ENCODE measurements around the gene BICD2. TPM values are rescaled to one million over a fixed set of nuclear protein-coding genes. Genes with fewer than 3 reads are reported as not detected.

The BICD2 gene
- total and polyA plus RNA-seq, 9 of the 15 experiments (the other 6 are each of a cell fraction or from before 2014, with no cell fraction given), result 3.6 to 23.4 (median 11.8) TPM

DNA sequence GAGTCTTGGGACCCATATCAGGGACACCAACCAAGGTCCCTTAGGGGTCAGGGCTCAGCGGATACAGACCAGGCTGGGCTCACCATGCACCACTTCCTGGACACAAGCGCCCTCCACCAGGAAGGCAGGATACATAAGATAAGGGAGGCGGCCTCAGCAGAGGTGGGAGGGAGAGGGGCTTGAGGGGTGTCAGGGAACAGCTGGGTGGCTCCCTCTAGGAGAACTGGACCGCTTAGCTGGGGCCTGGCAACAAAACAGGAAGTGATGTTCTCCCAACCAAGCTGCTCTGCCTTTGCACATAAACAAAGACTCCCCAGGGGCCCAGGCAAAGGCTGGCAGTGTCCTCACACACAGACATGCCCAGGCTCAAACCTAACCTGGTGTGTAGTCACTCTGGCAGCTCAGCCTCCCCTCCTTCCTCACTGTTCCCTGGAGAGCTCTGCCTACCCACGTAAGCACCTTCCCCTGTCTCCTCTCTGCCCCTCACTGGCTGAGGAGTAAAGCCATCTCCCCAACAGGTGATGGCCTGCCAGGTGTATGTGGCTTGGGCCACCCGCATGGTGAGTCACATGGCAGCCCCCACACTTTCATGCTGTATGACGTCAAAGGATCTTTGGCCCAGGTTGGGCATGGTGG, 5.8 kb upstream of the BICD2 start (continued):
- TF ChIP-seq, protein P1, sequence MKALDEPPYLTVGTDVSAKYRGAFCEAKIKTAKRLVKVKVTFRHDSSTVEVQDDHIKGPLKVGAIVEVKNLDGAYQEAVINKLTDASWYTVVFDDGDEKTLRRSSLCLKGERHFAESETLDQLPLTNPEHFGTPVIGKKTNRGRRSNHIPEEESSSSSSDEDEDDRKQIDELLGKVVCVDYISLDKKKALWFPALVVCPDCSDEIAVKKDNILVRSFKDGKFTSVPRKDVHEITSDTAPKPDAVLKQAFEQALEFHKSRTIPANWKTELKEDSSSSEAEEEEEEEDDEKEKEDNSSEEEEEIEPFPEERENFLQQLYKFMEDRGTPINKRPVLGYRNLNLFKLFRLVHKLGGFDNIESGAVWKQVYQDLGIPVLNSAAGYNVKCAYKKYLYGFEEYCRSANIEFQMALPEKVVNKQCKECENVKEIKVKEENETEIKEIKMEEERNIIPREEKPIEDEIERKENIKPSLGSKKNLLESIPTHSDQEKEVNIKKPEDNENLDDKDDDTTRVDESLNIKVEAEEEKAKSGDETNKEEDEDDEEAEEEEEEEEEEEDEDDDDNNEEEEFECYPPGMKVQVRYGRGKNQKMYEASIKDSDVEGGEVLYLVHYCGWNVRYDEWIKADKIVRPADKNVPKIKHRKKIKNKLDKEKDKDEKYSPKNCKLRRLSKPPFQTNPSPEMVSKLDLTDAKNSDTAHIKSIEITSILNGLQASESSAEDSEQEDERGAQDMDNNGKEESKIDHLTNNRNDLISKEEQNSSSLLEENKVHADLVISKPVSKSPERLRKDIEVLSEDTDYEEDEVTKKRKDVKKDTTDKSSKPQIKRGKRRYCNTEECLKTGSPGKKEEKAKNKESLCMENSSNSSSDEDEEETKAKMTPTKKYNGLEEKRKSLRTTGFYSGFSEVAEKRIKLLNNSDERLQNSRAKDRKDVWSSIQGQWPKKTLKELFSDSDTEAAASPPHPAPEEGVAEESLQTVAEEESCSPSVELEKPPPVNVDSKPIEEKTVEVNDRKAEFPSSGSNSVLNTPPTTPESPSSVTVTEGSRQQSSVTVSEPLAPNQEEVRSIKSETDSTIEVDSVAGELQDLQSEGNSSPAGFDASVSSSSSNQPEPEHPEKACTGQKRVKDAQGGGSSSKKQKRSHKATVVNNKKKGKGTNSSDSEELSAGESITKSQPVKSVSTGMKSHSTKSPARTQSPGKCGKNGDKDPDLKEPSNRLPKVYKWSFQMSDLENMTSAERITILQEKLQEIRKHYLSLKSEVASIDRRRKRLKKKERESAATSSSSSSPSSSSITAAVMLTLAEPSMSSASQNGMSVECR (CRISPR knock-in tag; IDR thresholded peaks at IDR 0.05), result no peak
- TF ChIP-seq MTA1 (IDR thresholded peaks at IDR 0.05; ENCODE audit: borderline replicate concordance) (no peak), U2AF2 (optimal IDR thresholded peaks at IDR 0.05; ENCODE audit: low read depth, low read length) (no peak), RAD51 (IDR thresholded peaks at IDR 0.05; ENCODE audit: borderline replicate concordance, low read depth) (no peak)

DNA sequence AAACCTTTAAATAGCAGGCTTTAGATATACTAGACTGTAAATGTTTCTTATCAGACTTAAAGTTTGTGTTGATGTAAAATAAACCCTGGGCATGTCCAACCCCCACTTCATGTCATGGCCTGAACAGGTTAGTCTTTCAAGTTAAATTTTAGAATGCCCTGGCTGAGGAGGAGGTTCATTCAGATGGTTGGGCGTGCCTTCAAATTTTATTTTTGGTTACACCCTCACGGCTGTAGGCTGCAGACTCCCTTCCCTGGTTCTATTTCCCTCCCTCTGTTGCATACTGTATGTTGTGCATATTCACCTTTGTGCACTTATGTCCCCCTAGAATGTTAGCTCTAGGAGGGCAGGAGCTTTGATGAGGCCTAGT, 5.3 kb upstream of the BICD2 start:
- H3K9me3 ChIP-seq (replicated peaks; ENCODE audit: control insufficient read depth, insufficient read depth, low read depth, low read length), result no peaks in the 10 kb centered on the region
- H4K20me1 ChIP-seq (replicated peaks; ENCODE audit: control insufficient read depth, insufficient read depth, low read length), result no peaks in the 10 kb centered on the region
- no peak overlapping the region for H3K4me3 ChIP-seq
- no peak for FAIRE-seq
- CTCF ChIA-PET (ENCODE audit: low intra/inter-chr PET ratio), result no interaction called here
- peak overlapping the region; percentile 12 to 73; a peak in 1 of 4 replicates for H3K9ac ChIP-seq (ENCODE audit: insufficient read depth in 1 of 2, low read depth in 2 of 2, low read length in 2 of 2)
- POLR2A ChIA-PET, result no interaction called here
- H3K4me2 ChIP-seq (ENCODE audit: insufficient read depth, low read length), result peak overlapping the region; percentile 43
- BruUV-seq (replicated peaks), result no TSS peak
- peak overlapping the region; percentile 49; the same call in 2 of the 3 replicates for H3K27ac ChIP-seq (ENCODE audit: extremely low read depth, low read depth, low read length)
- no peak for DNase-seq (ENCODE audit: extremely low read depth in 1 of 4, low spot score in 3 of 4)
- peak overlapping the region; percentile 97 for H2AFZ ChIP-seq (ENCODE audit: low read depth, low read length)
- peaks cover 16% of the 10 kb centered on the region in 2 experiments for H3K4me1 ChIP-seq (replicated peaks in 1 of 2; ENCODE audit: control insufficient read depth in 2 of 2, insufficient read depth in 2 of 2, low read length in 2 of 2)
- intact Hi-C loops (cut with micrococcal nuclease), result no loop called here
- H3K79me2 ChIP-seq (ENCODE audit: control insufficient read depth, insufficient read depth, low read length), result no peaks in the 10 kb centered on the region; the same call in 2 of the 3 replicates
- WGBS (ENCODE audit: insufficient coverage, low coverage, missing lambda C conversion rate), result 38% methylated on average over 2 of the region's 2 CpGs
- H3K27me3 ChIP-seq (ENCODE audit: control insufficient read depth in 2 of 2, insufficient read depth in 2 of 2, low read length in 2 of 2), result no peaks in the 10 kb centered on the region
- ATAC-seq, result no peak; the same call in 2 of the 3 replicates
- H3K36me3 ChIP-seq (ENCODE audit: control insufficient read depth, insufficient read depth, low read length), result no peaks in the 10 kb centered on the region
- no peaks in the 10 kb centered on the region for H3K9me1 ChIP-seq (ENCODE audit: control insufficient read depth, insufficient read depth, low read length)
- in situ Hi-C loops (cut with MboI), result no loop called here
- TF ChIP-seq CBX1 (IDR thresholded peaks at IDR 0.05; ENCODE audit: low read depth) (0 out of 2 replicates have a peak, but pooled peaks have one; percentile 21), ZNF699 (CRISPR knock-in tag; IDR thresholded peaks at IDR 0.05; ENCODE audit: insufficient replicate concordance) (no peak), ZNF766 (CRISPR knock-in tag; conservative IDR thresholded peaks at IDR 0.05) (peak; percentile 58; the same call in 1 of the 2 replicates), SPI1 (IDR thresholded peaks at IDR 0.05; ENCODE audit: borderline replicate concordance, low read depth, low read length) (no peak), NFXL1 (CRISPR knock-in tag; IDR thresholded peaks at IDR 0.05) (no peak), POLR2B (IDR thresholded peaks at IDR 0.05; ENCODE audit: low read depth, partially characterized antibody) (no peak), NR2C1 (IDR thresholded peaks at IDR 0.05) (0 out of 2 replicates have a peak, but pooled peaks have one; percentile 31), NR2C1 (tag; IDR thresholded peaks at IDR 0.05) (no peak), SMARCB1 (IDR thresholded peaks at IDR 0.05; ENCODE audit: insufficient read length, low read depth) (no peak), ZNF124 (CRISPR knock-in tag; IDR thresholded peaks at IDR 0.05) (no peak), KAT7 (CRISPR knock-in tag; IDR thresholded peaks at IDR 0.05; ENCODE audit: borderline replicate concordance) (no peak), ZNF707 (CRISPR knock-in tag; conservative IDR thresholded peaks at IDR 0.05) (no peak)
- TF ChIP-seq, protein P2, sequence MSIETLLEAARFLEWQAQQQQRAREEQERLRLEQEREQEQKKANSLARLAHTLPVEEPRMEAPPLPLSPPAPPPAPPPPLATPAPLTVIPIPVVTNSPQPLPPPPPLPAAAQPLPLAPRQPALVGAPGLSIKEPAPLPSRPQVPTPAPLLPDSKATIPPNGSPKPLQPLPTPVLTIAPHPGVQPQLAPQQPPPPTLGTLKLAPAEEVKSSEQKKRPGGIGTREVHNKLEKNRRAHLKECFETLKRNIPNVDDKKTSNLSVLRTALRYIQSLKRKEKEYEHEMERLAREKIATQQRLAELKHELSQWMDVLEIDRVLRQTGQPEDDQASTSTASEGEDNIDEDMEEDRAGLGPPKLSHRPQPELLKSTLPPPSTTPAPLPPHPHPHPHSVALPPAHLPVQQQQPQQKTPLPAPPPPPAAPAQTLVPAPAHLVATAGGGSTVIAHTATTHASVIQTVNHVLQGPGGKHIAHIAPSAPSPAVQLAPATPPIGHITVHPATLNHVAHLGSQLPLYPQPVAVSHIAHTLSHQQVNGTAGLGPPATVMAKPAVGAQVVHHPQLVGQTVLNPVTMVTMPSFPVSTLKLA (conservative IDR thresholded peaks at IDR 0.05), result no peak
